ENCODE data around the gene FAM53A.

The FAM53A gene

GRCh38 chr4:1598206-1599025, 85.7 kb downstream of the FAM53A start:
- TF ChIP-seq FOXP2 (optimal IDR thresholded peaks at IDR 0.05; ENCODE audit: control extremely low read depth, extremely low read length, insufficient read depth), result peak; percentile 30
- no peak for TF ChIP-seq POLR2AphosphoS5 (IDR thresholded peaks at IDR 0.05; ENCODE audit: borderline replicate concordance, low read depth, low read length)
- no peak for TF ChIP-seq EZH2 (IDR thresholded peaks at IDR 0.05)
- Histone ChIP-seq H3K9ac (ENCODE audit: insufficient read length) (no peak overlapping the region), H3K4me3 (no peak overlapping the region), H3K36me3 (ENCODE audit: insufficient read depth, low read length) (no peaks in the 10 kb centered on the region), H3K9me3 (ENCODE audit: low read depth, low read length) (no peaks in the 10 kb centered on the region), H3K27ac (no peak overlapping the region)
- DNase-seq (ENCODE audit: low read depth, low spot score), result no peak

- Histone ChIP-seq H3K9me3 (ENCODE audit: low read depth, low read length) (no peaks in the 10 kb centered on the region), H3K9ac (ENCODE audit: insufficient read length) (no peak overlapping the region), H3K27ac (no peak overlapping the region), H3K36me3 (ENCODE audit: insufficient read depth, low read length) (no peaks in the 10 kb centered on the region), H3K4me3 (no peak overlapping the region)
- TF ChIP-seq FOXP2 (optimal IDR thresholded peaks at IDR 0.05; ENCODE audit: control extremely low read depth, extremely low read length, insufficient read depth) (no peak), POLR2AphosphoS5 (IDR thresholded peaks at IDR 0.05; ENCODE audit: borderline replicate concordance, low read depth, low read length) (no peak), EZH2 (IDR thresholded peaks at IDR 0.05) (no peak)
- no peak for DNase-seq (ENCODE audit: low read depth, low spot score)
Observed at GRCh38 chr4:1597021-1597931, 86.8 kb downstream of the FAM53A start.

GRCh38 chr4:1596393-1596792, 87.7 kb downstream of the FAM53A start:
- Histone ChIP-seq H3K4me3 (no peak overlapping the region), H3K9ac (ENCODE audit: insufficient read length) (no peak overlapping the region), H3K9me3 (ENCODE audit: low read depth, low read length) (no peaks in the 10 kb centered on the region), H3K27ac (no peak overlapping the region), H3K36me3 (ENCODE audit: insufficient read depth, low read length) (no peaks in the 10 kb centered on the region)
- no peak for TF ChIP-seq EZH2 (IDR thresholded peaks at IDR 0.05)
- no peak for TF ChIP-seq FOXP2 (optimal IDR thresholded peaks at IDR 0.05; ENCODE audit: control extremely low read depth, extremely low read length, insufficient read depth)
- TF ChIP-seq POLR2AphosphoS5 (IDR thresholded peaks at IDR 0.05; ENCODE audit: borderline replicate concordance, low read depth, low read length), result no peak
- no peak for DNase-seq (ENCODE audit: low read depth, low spot score)

- no peak for DNase-seq (ENCODE audit: low read depth, low spot score)
Observed at GRCh38 chr4:1595789-1596325, 88.3 kb downstream of the FAM53A start.

GRCh38 chr4:1594871-1595788, 89.0 kb downstream of the FAM53A start:
- H3K27ac ChIP-seq, result no peak overlapping the region
- TF ChIP-seq FOXP2 (optimal IDR thresholded peaks at IDR 0.05; ENCODE audit: control extremely low read depth, extremely low read length, insufficient read depth), result no peak
- no peak for TF ChIP-seq EZH2 (IDR thresholded peaks at IDR 0.05)
- no peak for TF ChIP-seq POLR2AphosphoS5 (IDR thresholded peaks at IDR 0.05; ENCODE audit: borderline replicate concordance, low read depth, low read length)
- DNase-seq (ENCODE audit: low read depth, low spot score), result no peak

More at GRCh38 chr4:1595789-1596325, 88.3 kb downstream of the FAM53A start:
- TF ChIP-seq FOXP2 (optimal IDR thresholded peaks at IDR 0.05; ENCODE audit: control extremely low read depth, extremely low read length, insufficient read depth) (no peak), EZH2 (IDR thresholded peaks at IDR 0.05) (no peak), POLR2AphosphoS5 (IDR thresholded peaks at IDR 0.05; ENCODE audit: borderline replicate concordance, low read depth, low read length) (no peak)
- Histone ChIP-seq H3K4me3 (no peak overlapping the region), H3K27ac (no peak overlapping the region), H3K9me3 (ENCODE audit: low read depth, low read length) (peaks cover 3% of the 10 kb centered on the region; the same call in 1 of the 2 replicates), H3K9ac (ENCODE audit: insufficient read length) (no peak overlapping the region), H3K36me3 (ENCODE audit: insufficient read depth, low read length) (no peaks in the 10 kb centered on the region)

GRCh38 chr4:1593881-1594345, 90.2 kb downstream of the FAM53A start:
- no peaks in the 10 kb centered on the region for H3K36me3 ChIP-seq (ENCODE audit: insufficient read depth, low read length)
- no peak overlapping the region for H3K9ac ChIP-seq (ENCODE audit: insufficient read length)
- H3K4me3 ChIP-seq, result no peak overlapping the region
- peaks cover 3% of the 10 kb centered on the region; the same call in 1 of the 2 replicates for H3K9me3 ChIP-seq (ENCODE audit: low read depth, low read length)
- no peak for DNase-seq (ENCODE audit: low read depth, low spot score)
- TF ChIP-seq POLR2AphosphoS5 (IDR thresholded peaks at IDR 0.05; ENCODE audit: borderline replicate concordance, low read depth, low read length) (no peak), EZH2 (IDR thresholded peaks at IDR 0.05) (no peak), FOXP2 (optimal IDR thresholded peaks at IDR 0.05; ENCODE audit: control extremely low read depth, extremely low read length, insufficient read depth) (no peak)
- H3K27ac ChIP-seq, result no peak overlapping the region

More at GRCh38 chr4:1594871-1595788, 89.0 kb downstream of the FAM53A start:
- Histone ChIP-seq H3K4me3 (no peak overlapping the region), H3K9ac (ENCODE audit: insufficient read length) (no peak overlapping the region), H3K9me3 (ENCODE audit: low read depth, low read length) (peaks cover 3% of the 10 kb centered on the region; the same call in 1 of the 2 replicates), H3K36me3 (ENCODE audit: insufficient read depth, low read length) (no peaks in the 10 kb centered on the region)

- Histone ChIP-seq H3K9ac (ENCODE audit: insufficient read length) (no peak overlapping the region), H3K27ac (no peak overlapping the region), H3K36me3 (ENCODE audit: insufficient read depth, low read length) (no peaks in the 10 kb centered on the region), H3K9me3 (ENCODE audit: low read depth, low read length) (peaks cover 3% of the 10 kb centered on the region; the same call in 1 of the 2 replicates), H3K4me3 (no peak overlapping the region)
- DNase-seq (ENCODE audit: low read depth, low spot score), result no peak
- no peak for TF ChIP-seq POLR2AphosphoS5 (IDR thresholded peaks at IDR 0.05; ENCODE audit: borderline replicate concordance, low read depth, low read length)
Observed at GRCh38 chr4:1593458-1593857, 90.7 kb downstream of the FAM53A start.

Data from SK-N-MC (cell line).